HG03159 (cell line): ENCODE measurements around the gene SLC1A7.
A peak's percentile ranks its signal among the peaks of the same experiment; 100 is the strongest.
"Not testable (repeated sequence)": the region's sequence is repeated elsewhere in the genome, so short reads cannot be mapped to it uniquely, and the experiment has no call there.

Source experiments
- ATAC-seq: cut with Tn5 transposase; IDR thresholded peaks from one replicate; pipeline ENCODE4 v1.9.1; 2021; ENCODE audit warnings: mild to moderate bottlenecking, moderate library complexity; ENCODE audit not compliant: unreplicated experiment

The SLC1A7 gene

GRCh38 chr1:53142226-53142853 is at the start of gene SLC1A7:
TSS of gene SLC1A7 (minus strand) at chr1:53142638. CDS start at chr1:53142449, 189 bp downstream.
- ATAC-seq = no peak

DNA sequence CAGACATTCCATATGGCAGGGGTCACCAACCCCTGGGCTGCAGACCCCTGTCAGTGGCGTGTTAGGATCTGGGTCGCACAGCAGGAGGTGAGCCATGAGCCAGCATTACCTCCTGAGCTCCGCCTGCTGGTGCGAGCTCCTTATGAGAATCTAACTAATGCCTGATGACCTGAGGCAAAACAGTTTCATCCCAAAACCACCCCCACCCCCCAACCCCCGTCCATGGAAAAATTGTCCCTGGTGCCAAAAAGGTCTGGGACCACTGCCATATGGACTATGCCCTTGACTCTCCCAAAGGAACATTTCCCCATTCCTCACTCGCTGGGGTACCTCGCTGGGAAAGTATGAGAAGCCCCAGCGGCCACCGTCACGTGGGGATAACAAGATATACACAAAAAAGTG is 47.8 kb upstream of the SLC1A7 start:
- ATAC-seq = no peak

- ATAC-seq = no peak
Observed at GRCh38 chr1:53189061-53189460, 46.6 kb upstream of the SLC1A7 start.

- ATAC-seq = no peak
Observed at GRCh38 chr1:53188099-53188498, 45.7 kb upstream of the SLC1A7 start.

DNA sequence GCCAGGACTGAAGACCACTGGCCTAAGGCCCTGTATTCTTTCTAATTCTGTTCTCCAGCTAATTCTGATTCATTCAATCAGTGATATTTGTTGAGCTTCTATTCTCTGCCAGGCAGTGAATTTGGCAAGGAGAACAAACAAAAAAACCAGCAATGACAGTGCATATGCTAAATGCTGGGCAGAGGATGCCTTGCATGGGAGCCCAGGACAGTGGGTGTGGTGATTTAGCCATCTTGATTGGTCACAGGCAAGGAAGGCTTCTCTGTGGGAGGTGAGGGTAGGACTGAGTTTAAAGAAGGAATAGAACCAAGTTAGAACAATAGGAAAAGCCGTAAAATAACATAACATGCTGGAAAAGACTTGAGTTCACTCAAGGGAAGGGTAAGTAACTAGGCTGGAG is 45.0 kb upstream of the SLC1A7 start:
- ATAC-seq = no peak

DNA sequence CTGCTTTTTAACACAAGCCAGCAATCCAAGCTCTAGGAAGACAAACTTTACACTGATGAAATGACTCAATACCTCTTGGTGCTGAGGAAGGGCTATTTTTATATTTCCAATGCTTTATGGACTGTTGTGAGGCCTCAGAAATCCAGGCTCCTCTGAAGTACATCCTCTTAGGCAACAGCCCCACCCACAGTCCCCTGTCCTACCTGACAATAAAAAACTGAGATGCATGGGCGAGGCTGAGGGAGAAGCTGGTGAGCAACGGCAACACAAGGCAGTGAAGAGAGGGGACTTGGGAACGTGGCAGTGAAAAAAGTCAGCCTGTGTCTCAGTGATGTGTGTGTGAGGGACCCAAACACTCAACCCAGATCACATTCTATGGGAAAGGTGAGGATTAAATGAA is 44.1 kb upstream of the SLC1A7 start:
- ATAC-seq = no peak

GRCh38 chr1:53185955-53186297 is 43.5 kb upstream of the SLC1A7 start:
- ATAC-seq = not testable (repeated sequence)

- ATAC-seq = no peak
Observed at GRCh38 chr1:53183095-53183990, 40.9 kb upstream of the SLC1A7 start.

GRCh38 chr1:53182716-53183094 is 40.3 kb upstream of the SLC1A7 start:
- no peak for ATAC-seq

- ATAC-seq = no peak
Observed at GRCh38 chr1:53182111-53182593, 39.7 kb upstream of the SLC1A7 start.

DNA sequence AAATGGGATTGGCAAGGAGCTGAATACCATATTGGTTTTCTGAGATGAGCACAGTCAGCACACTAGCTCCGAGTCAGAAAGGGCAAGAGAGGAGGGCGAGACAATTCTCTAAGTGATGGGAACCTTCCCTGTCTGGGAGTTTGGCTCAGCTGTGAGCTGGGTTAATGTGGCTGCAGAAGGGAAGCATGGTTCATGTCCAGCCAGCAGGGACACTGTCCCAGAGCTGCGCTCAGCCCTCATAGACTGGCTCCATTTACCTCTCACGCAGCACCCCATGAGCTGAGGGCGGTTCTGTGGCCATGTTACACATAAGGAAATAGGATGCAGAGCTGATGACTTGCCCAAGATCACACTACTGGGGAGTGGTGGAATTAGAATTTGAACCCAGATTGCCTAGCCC is 38.5 kb upstream of the SLC1A7 start:
- ATAC-seq = no peak

- ATAC-seq = no peak
Observed at GRCh38 chr1:53180226-53180625, 37.8 kb upstream of the SLC1A7 start.

GRCh38 chr1:53176452-53177208 is 34.2 kb upstream of the SLC1A7 start:
- no peak for ATAC-seq

- ATAC-seq = no peak
Observed at GRCh38 chr1:53174971-53175913, 32.8 kb upstream of the SLC1A7 start.

DNA sequence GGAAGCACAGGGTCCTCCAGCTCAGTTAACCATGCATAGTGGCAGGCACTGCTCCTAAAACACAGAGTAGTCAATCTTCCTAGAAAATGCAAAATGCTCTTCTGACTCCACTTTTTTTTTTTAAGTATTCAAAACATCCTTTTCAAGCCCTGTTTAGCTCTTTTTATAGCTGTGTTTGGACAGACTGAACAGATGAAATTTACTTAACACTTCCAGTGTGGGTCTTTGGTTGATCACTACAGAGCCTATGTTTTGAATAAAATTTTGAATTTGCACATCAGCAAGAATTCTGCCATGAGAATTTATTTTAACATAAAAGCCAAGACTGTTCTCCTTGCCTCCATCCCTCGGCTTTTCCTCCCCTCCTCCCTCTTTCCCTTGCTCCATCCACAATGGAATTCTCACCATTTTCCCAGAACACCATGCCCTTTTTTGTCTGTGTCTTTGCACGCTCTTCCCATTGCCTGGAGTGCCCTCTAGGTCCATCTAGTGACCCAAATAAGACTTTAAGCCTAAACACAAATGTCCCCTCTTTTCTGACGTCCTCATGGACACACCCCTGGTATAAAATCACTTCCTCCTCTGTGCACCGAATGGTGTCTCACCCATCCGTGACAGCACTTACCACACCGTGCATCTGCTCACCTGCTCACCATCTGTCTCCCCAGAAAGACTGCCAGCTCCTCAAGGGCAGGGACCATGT is 30.1 kb upstream of the SLC1A7 start:
- ATAC-seq = peak; percentile 70

DNA sequence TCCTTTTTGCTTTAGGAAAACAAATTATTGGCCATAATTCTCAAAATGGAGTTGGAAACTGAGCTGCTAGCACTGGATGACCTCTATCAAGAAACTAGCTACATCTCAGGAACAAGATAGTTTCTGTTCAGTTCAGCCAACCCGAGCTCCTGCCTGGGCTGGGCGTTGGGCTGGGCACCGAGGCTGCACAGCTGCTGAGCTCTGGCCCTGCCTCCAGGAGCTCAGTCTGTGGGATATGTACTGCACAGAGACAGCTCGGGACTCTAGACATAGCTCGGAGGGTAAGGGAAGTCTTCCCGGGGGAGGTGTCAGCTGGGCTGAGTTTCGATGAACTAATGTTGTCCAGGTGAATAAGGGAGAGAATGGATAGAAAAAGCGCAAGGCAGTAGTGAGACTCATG is 24.5 kb upstream of the SLC1A7 start:
- ATAC-seq = no peak

GRCh38 chr1:53166366-53166765 is 23.9 kb upstream of the SLC1A7 start:
- no peak for ATAC-seq

DNA sequence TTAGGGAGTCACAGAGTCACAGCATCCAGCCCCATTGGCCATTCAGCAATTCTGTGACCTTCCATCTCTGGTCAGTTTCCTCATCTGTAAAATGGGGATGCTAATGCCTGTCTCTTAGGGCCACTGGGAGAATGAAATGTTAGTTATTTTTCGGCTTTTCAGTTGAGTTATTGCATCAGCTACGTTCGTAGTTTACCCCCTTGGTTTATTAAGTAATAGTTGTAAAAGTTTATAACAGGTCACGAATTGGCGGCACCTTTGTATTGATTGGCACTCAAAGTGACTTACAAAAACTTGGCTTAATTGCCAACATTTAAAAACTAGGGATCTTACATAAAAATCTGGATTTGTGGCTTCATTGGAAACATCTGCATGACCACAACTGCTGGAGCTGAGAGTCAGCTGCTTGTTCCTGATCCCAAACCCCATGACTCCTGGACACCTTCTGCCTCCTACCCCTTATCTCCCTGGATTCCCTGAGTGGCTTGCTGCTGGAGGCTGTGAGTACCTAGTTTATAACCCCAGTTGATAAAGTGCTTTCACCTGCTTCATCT is 23.0 kb upstream of the SLC1A7 start:
- ATAC-seq = no peak

DNA sequence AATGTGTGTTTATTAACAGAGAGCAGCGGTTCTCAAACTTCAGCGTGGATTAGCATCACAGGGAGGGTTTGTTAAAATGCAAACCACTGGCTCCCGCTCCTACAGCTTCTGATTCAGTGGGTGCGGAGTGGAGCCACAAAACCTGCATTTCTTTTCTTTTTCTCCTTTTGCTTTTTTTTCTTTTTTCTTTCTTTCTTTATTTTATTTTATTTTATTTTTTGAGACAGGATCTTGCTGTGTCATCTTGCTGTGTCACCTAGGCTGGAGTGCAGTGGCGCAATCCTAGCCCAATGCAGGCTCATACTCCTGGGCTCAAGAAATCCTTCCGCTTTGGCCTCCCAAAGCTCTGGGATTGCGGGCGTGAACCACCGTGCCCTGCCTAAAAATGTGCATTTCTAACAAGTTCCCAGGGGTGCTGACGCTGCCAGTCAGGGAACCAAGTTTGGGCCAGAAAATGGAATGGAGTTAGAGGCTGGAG is 20.9 kb upstream of the SLC1A7 start:
- ATAC-seq = no peak
